Activated CD4-positive, alpha-beta T cell treated with anti-CD3 and anti-CD28 coated beads, Interleukin-2, amount 50 U/mL, for 1 hour (primary cell): ENCODE measurements around the gene AGBL1.
"Not testable (repeated sequence)": the region's sequence is repeated elsewhere in the genome, so short reads cannot be mapped to it uniquely, and the experiment has no call there.

ENCODE experiments used
- DNase-seq: peaks from one replicate; pipeline ENCODE4 v3.0.0-alpha.2; 2020

AGBL1 gene

GRCh38 chr15:86087808-86088207, 8.1 kb downstream of the AGBL1 start:
- DNase-seq: no peak

GRCh38 chr15:86089422-86089821, 9.8 kb downstream of the AGBL1 start:
- DNase-seq: no peak

GRCh38 chr15:86101818-86102217, 22.1 kb downstream of the AGBL1 start:
- no peak for DNase-seq

- DNase-seq: no peak
Observed at GRCh38 chr15:86103825-86104224, 24.2 kb downstream of the AGBL1 start.

- DNase-seq: no peak
Observed at GRCh38 chr15:86106306-86106705, 26.6 kb downstream of the AGBL1 start.

- no peak for DNase-seq
Observed at GRCh38 chr15:86115145-86115801, 35.6 kb downstream of the AGBL1 start.

GRCh38 chr15:86121568-86122225, 42.0 kb downstream of the AGBL1 start:
- DNase-seq: no peak

- DNase-seq: not testable (repeated sequence)
Observed at GRCh38 chr15:86122691-86123391, 43.2 kb downstream of the AGBL1 start.

- no peak for DNase-seq
Observed at GRCh38 chr15:86125775-86126174, 46.1 kb downstream of the AGBL1 start.

GRCh38 chr15:86127547-86127946, 47.9 kb downstream of the AGBL1 start:
- no peak for DNase-seq

- no peak for DNase-seq
Observed at GRCh38 chr15:86135041-86135440, 55.4 kb downstream of the AGBL1 start.

- DNase-seq: no peak
Observed at GRCh38 chr15:86136861-86137260, 57.2 kb downstream of the AGBL1 start.

GRCh38 chr15:86138798-86139197, 59.1 kb downstream of the AGBL1 start:
- no peak for DNase-seq

GRCh38 chr15:86139828-86140227, 60.2 kb downstream of the AGBL1 start:
- no peak for DNase-seq

- no peak for DNase-seq
Observed at GRCh38 chr15:86154705-86155104, 75.0 kb downstream of the AGBL1 start.

GRCh38 chr15:86155551-86155950, 75.9 kb downstream of the AGBL1 start:
- no peak for DNase-seq

GRCh38 chr15:86157606-86158293, 78.1 kb downstream of the AGBL1 start:
- no peak for DNase-seq

GRCh38 chr15:86159468-86159867, 79.8 kb downstream of the AGBL1 start:
- no peak for DNase-seq

- no peak for DNase-seq
Observed at GRCh38 chr15:86161250-86161649, 81.6 kb downstream of the AGBL1 start.

GRCh38 chr15:86162172-86162591, 82.5 kb downstream of the AGBL1 start:
- DNase-seq: no peak

GRCh38 chr15:86162641-86163040, 83.0 kb downstream of the AGBL1 start:
- DNase-seq: no peak

GRCh38 chr15:86163816-86164215, 84.1 kb downstream of the AGBL1 start:
- no peak for DNase-seq

GRCh38 chr15:86164232-86164898, 84.7 kb downstream of the AGBL1 start:
- DNase-seq: no peak
